ENCODE data around the gene PTS.

Gene PTS

GRCh38 chr11:112211536-112211935 lies 14.7 kb upstream of the PTS start:
- no peak for DNase-seq (ENCODE audit: low read depth)
- no peak for TF ChIP-seq CTCF (conservative IDR thresholded peaks at IDR 0.05; ENCODE audit: low read depth, low read length)
- no peak overlapping the region for H3K4me3 ChIP-seq (ENCODE audit: low read depth, low read length)

GRCh38 chr11:112212290-112212689 lies 13.9 kb upstream of the PTS start:
- TF ChIP-seq CTCF (conservative IDR thresholded peaks at IDR 0.05; ENCODE audit: low read depth, low read length) = no peak
- no peak for DNase-seq (ENCODE audit: low read depth)
- no peak overlapping the region for H3K4me3 ChIP-seq (ENCODE audit: low read depth, low read length)

GRCh38 chr11:112212710-112213109 lies 13.5 kb upstream of the PTS start:
- no peak for TF ChIP-seq CTCF (conservative IDR thresholded peaks at IDR 0.05; ENCODE audit: low read depth, low read length)
- no peak overlapping the region for H3K4me3 ChIP-seq (ENCODE audit: low read depth, low read length)
- peak; percentile 54 for DNase-seq (ENCODE audit: low read depth)

- TF ChIP-seq CTCF (conservative IDR thresholded peaks at IDR 0.05; ENCODE audit: low read depth, low read length) = no peak
- peak; percentile 78 for DNase-seq (ENCODE audit: low read depth)
- H3K4me3 ChIP-seq (ENCODE audit: low read depth, low read length) = no peak overlapping the region
Measured at GRCh38 chr11:112213753-112214152, 12.5 kb upstream of the PTS start.

GRCh38 chr11:112215621-112216020 lies 10.6 kb upstream of the PTS start:
- no peak for DNase-seq (ENCODE audit: low read depth)
- no peak overlapping the region for H3K4me3 ChIP-seq (ENCODE audit: low read depth, low read length)
- TF ChIP-seq CTCF (conservative IDR thresholded peaks at IDR 0.05; ENCODE audit: low read depth, low read length) = no peak

- peak; percentile 88 for DNase-seq (ENCODE audit: low read depth)
Measured at GRCh38 chr11:112216561-112217105, 9.6 kb upstream of the PTS start.

More at GRCh38 chr11:112216561-112217105, 9.6 kb upstream of the PTS start:
- no peak for TF ChIP-seq CTCF (conservative IDR thresholded peaks at IDR 0.05; ENCODE audit: low read depth, low read length)
- no peak overlapping the region for H3K4me3 ChIP-seq (ENCODE audit: low read depth, low read length)

Data from choroid plexus epithelial cell (primary cell).